ENCODE data around the gene SMIM29.

The SMIM29 gene

DNA sequence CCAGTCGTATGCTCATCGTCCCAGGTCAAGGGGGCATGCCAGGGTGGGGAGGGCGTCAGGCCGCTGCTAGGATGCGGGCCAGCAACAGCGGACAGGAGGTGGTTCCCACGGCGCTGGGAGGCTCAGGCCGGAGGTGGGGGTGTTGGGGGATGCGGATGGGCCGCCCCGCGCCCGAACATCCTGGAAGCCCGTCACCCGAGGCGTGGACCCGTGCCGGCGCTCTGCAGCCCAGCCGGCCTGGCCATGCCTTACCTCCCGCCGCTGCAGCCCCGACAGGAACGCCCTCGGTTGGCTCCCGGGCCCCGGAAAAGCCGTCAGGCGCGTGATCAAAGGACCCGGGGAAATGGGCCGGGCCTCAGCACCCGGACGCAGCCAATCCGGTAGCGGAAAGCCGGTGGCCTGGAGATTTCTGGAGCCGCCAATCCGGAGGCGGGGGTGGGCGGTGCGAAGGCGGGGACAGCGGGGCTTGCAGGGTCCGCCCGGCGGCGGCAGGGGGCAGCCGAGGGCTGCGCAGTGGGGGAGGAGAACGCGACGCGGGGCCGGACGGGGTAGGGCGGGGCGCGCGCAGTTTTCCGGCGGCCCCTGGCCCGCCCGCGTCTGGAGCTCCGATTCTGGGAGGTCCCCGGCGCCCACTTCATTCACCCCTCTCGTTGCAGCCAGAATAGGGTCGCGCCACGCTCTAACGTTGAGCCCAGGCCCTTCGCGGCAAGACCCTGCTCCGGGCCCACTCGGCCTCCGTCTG, at the start of gene SMIM29:
Gene SMIM29, minus strand, starts transcription at position 280 of the 742 bp plus-strand sequence. CDS start 1,215 bp downstream, outside the sequence.
- TF ChIP-seq, protein P1, sequence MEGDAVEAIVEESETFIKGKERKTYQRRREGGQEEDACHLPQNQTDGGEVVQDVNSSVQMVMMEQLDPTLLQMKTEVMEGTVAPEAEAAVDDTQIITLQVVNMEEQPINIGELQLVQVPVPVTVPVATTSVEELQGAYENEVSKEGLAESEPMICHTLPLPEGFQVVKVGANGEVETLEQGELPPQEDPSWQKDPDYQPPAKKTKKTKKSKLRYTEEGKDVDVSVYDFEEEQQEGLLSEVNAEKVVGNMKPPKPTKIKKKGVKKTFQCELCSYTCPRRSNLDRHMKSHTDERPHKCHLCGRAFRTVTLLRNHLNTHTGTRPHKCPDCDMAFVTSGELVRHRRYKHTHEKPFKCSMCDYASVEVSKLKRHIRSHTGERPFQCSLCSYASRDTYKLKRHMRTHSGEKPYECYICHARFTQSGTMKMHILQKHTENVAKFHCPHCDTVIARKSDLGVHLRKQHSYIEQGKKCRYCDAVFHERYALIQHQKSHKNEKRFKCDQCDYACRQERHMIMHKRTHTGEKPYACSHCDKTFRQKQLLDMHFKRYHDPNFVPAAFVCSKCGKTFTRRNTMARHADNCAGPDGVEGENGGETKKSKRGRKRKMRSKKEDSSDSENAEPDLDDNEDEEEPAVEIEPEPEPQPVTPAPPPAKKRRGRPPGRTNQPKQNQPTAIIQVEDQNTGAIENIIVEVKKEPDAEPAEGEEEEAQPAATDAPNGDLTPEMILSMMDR (IDR thresholded peaks at IDR 0.05; ENCODE audit: control extremely low read depth, extremely low read depth, low read depth, missing control alignments), result peak; percentile 74
- DNase-seq (ENCODE audit: extremely low spot score), result peak; percentile 97
- POLR2A ChIA-PET, result interaction anchor here (0.6 to 2.8 kb wide), 4 partner anchors 12 to 886 kb away, joined by 4 to 28 read pairs (median 8); partner anchors contain the start of gene HMGA1
- CTCF ChIA-PET, result interaction anchor here (0.6 to 5.1 kb wide), 63 partner anchors 9 to 959 kb away, joined by 3 to 92 read pairs (median 4); partner anchors contain the start of genes BLTP3A, HMGA1, NUDT3 and RPS10

DNA sequence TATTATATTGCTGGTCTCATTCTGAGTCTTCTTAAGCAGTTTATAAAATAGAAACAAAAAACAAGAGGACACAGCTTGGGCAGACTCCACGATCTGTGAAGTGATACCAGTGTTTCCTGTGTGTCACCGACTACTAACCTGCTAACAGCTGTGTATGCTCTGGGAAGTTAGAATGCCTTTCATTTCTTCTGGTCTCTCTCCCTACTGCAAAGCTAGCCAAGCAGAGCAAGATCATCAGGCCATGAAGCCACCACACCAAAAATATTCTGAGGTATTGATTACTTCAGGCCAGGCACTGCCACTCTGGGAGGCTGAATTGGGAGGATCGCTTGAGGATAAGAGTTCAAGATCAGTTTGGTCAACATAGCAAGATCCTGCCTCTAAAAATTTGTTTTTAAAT, 46.9 kb upstream of the SMIM29 start:
- peak; percentile 68 for DNase-seq (ENCODE audit: extremely low spot score)
- ChIA-PET CTCF (interaction anchor here (0.7 to 1.5 kb wide), 4 partner anchors 10 to 119 kb away, joined by 3 to 4 read pairs (median 3); no protein-coding TSS in a partner anchor), POLR2A (no interaction called here)

DNA sequence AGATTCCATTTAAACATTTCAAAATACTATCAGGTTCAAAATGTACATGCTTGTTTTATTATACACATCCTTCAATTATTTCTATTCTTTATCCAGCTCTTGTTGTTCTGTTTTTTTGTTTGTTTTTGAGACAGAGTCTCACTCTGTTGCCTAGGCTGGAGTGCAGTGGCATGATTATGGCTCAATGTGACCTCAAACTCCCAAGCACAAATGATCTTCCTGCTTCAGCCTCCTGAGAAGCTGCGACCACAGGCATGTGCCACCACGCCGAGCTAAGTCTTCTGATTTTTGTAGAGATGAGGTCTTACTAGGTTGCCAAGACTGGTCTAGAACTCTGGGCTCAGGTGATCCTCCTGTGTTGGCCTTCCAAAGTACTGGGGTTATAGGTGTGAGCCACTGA, 44.1 kb upstream of the SMIM29 start:
- ChIA-PET CTCF (interaction anchor here (1.0 to 1.8 kb wide), 3 partner anchors 11 to 46 kb away, joined by 3 to 6 read pairs (median 4); no protein-coding TSS in a partner anchor), POLR2A (interaction anchor here (0.6 kb wide), 1 partner anchor 50 kb away, joined by 4 read pairs; no protein-coding TSS in a partner anchor)
- no peak for DNase-seq (ENCODE audit: extremely low spot score)
- TF ChIP-seq, protein P1 (IDR thresholded peaks at IDR 0.05; ENCODE audit: control extremely low read depth, extremely low read depth, low read depth, missing control alignments), result no peak

More for the DNA sequence above, 46.9 kb upstream of the SMIM29 start:
- TF ChIP-seq, protein P1 (IDR thresholded peaks at IDR 0.05; ENCODE audit: control extremely low read depth, extremely low read depth, low read depth, missing control alignments), result no peak

DNA sequence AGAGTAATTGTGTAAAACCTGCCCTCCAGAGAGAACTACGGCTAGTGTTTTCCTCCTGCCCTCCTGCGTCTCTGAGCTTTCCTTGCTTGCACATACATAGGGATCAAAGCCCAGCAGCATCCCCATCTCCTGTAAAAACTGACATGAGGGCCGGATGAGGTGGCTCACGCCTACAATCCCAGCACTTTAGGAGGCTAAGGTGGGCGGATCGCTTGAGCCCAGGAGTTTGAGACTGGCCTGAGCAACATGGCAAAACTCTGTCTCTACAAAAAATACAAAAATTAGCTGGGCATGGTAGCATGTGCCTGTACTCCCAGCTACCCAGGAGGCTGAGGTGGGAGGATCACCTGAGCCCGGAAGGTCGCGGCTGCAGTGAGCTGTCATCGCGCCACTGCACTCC, 40.3 kb upstream of the SMIM29 start:
- no peak for DNase-seq (ENCODE audit: extremely low spot score)
- POLR2A ChIA-PET, result no interaction called here
- CTCF ChIA-PET, result interaction anchor here (1.1 to 3.3 kb wide), 3 partner anchors 8 to 16 kb away, joined by 3 to 14 read pairs (median 6); no protein-coding TSS in a partner anchor
- TF ChIP-seq, protein P1 (IDR thresholded peaks at IDR 0.05; ENCODE audit: control extremely low read depth, extremely low read depth, low read depth, missing control alignments), result no peak

DNA sequence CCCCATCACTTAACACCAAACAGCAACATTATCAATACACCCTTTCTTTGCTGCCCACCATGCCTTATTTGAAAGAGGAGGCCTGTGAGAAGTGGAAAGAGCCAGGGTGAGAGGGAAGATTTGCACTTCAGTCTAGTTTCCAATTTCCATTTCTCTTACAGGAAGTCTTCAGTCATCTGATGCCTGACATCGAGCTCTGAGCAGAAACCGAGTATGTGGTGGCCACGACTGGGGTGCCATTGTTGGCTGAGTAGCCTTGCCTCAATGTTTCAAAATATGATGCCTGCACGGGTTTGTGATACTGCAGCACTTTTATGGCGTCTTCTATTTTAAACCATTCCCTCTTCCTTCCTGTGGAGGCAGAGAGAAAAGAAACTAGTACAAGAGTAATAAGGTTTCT, 39.8 kb upstream of the SMIM29 start:
- DNase-seq (ENCODE audit: extremely low spot score), result peak; percentile 46
- ChIA-PET CTCF (interaction anchor here (1.1 to 2.3 kb wide), 2 partner anchors 9 to 16 kb away, joined by 3 to 6 read pairs; no protein-coding TSS in a partner anchor), POLR2A (no interaction called here)
- TF ChIP-seq, protein P1 (IDR thresholded peaks at IDR 0.05; ENCODE audit: control extremely low read depth, extremely low read depth, low read depth, missing control alignments), result no peak

DNA sequence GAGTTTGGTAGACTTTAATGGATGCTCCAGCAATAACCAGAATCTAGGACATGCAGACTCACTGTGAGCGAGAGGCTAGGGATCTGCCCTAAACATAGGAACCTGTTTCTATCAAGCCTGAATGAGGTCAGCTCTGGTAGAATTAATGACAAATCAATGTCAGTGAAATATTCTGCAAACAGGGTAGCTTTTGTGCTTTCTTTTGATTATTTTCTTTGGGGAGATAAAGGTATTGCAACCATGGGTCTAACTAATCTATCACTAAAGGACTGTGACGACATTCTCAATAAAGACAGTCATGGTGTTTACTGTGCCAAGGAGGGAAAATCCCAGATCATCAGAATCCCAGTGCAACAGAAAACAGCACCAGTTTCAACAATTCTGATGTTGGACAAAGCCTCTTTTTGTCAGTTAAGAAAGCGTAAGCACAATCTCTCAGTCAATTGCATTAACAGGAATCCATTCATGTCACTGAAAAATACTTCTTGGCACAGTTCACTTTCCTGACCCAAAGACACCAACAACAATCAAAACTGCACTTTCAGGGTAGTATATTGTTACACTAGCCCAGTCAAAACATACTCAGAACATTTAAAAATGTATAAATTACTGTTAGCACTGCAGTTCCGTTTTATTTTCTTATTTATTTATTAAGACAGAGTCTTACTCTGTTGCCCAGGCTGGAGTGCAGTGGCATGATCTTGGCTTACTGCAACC, 36.8 kb upstream of the SMIM29 start:
- ChIA-PET CTCF (no interaction called here), POLR2A (no interaction called here)
- no peak for DNase-seq (ENCODE audit: extremely low spot score)
- TF ChIP-seq, protein P1 (IDR thresholded peaks at IDR 0.05; ENCODE audit: control extremely low read depth, extremely low read depth, low read depth, missing control alignments), result no peak

Measured in GM10248 (cell line).